Measurements from ENCODE around the gene POU6F2.

The POU6F2 gene

GRCh38 chr7:39408906-39409305 lies 431.2 kb downstream of the POU6F2 start:
- no peak for FAIRE-seq

GRCh38 chr7:39410582-39410981 lies 432.9 kb downstream of the POU6F2 start:
- no peak for FAIRE-seq

DNA sequence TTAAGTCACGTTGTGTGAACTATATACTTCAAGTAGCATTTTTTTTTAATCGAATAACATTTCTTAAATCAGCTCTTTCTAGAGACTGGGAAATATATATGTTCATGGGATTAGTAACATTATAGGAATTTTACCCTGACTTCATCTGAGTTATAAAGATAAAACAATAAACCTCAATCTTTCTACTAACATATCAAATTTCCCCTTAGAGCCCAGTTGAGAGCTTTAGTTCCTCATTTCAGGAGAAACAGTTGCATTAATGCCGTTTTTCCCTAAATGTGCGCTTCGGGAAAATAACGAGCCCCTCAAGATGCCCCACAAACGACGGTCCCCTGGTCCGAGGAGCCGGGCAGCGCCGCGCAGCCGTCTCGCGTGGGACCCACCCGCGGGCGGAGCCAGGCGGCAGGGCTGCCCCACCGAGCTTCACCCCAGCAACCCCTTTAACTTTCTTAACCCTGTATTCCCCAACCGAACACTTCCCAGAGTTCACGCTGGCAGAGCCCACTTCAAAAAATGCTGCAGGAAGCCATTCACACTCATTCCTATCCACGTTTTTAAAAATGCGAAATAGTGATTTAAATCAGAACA lies 436.0 kb downstream of the POU6F2 start:
- no peak for FAIRE-seq

- FAIRE-seq = no peak
Measured at GRCh38 chr7:39414224-39415035, 436.7 kb downstream of the POU6F2 start.

DNA sequence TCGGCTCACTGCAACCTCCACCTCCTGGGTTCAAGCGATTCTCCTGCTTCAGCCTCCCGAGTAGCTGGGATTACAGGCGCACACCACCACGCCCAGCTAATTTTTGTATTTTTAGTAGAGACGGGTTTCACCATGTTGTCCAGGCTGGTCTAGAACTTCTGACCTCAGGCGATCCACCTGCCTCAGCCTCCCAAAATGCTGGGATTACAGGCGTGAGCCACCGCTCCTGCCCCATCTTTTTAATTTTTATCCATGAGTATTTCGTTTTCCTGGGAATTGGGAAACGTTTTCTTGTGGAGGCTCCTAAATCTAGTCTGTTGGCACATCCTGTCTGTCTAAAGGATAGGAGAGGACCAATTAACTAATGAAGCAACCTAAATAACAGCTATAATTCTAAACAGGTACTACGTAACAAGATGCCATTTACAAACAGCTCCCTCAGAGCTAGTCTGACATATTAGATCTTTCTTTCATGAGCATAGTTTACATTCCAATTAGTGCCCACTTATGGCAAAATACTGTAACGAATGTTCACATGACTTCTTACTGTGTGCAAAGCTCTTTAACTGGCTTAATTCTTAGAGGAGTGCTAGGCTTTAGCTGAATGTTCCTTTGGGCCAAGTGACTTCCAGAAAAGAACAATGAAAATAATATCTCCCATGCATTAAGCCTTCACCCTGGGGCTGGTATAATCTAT lies 437.5 kb downstream of the POU6F2 start:
- FAIRE-seq = no peak

DNA sequence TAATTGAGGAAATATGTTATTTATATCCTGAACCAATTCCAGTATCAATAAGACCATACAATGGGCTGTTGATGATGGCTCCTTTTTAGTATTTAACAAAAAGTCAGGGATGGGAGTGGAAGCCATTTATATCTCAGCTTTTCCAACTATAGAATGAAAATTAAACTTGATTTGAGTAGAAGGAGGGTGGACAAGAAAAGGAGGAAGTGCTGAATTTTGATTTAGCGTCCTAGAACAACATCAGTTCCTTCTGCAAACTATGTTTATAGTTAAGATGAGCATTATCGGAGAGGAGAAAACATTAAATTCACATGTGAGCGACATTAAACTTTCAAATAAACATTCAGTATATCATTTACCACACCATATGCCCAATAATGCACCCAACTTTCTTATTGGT lies 439.2 kb downstream of the POU6F2 start:
- FAIRE-seq = no peak

- FAIRE-seq = no peak
Measured at GRCh38 chr7:39417642-39418041, 439.9 kb downstream of the POU6F2 start.

- no peak for FAIRE-seq
Measured at GRCh38 chr7:39421251-39421650, 443.5 kb downstream of the POU6F2 start.

- FAIRE-seq = no peak
Measured at GRCh38 chr7:39421661-39422060, 444.0 kb downstream of the POU6F2 start.

- no peak for FAIRE-seq
Measured at GRCh38 chr7:39428221-39428620, 450.5 kb downstream of the POU6F2 start.

- FAIRE-seq = no peak
Measured at GRCh38 chr7:39429421-39429820, 451.7 kb downstream of the POU6F2 start.

- FAIRE-seq = no peak
Measured at GRCh38 chr7:39430441-39430840, 452.7 kb downstream of the POU6F2 start.

DNA sequence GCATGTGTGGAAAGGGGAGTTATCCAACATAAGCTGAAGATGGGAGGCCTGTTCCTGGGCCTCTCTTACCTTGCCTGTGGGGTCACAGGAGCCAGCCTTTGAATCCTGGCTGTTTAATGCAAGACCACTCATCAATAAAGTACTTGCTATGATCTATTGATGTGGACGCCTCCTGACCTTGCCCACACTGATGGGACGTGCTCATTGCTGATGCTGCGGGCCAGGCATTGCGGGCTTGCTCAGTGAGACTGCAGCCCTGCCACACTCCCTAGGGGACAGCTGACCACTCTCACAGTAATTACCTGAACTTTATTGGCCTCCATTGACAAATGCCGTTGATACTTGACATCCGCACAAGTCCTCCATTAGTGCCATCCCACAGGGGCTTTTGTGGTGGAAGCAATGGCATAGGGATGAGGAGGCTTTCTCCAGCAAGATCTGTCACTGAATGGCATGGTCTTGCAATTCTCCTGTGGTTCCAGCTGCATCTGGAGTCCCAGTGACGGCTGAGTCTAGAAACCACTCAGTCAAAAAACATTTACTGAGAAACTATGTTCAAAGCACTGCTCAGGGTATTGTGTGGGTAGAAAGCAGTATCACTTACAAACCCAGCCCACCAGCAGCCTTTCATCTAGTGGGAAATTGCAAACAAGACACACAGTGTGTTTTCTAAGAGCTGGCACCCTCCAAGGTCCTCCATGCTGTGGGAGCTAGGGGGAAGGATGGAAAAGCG lies 453.4 kb downstream of the POU6F2 start:
- FAIRE-seq = no peak

GRCh38 chr7:39432368-39432767 lies 454.7 kb downstream of the POU6F2 start:
- FAIRE-seq = no peak

DNA sequence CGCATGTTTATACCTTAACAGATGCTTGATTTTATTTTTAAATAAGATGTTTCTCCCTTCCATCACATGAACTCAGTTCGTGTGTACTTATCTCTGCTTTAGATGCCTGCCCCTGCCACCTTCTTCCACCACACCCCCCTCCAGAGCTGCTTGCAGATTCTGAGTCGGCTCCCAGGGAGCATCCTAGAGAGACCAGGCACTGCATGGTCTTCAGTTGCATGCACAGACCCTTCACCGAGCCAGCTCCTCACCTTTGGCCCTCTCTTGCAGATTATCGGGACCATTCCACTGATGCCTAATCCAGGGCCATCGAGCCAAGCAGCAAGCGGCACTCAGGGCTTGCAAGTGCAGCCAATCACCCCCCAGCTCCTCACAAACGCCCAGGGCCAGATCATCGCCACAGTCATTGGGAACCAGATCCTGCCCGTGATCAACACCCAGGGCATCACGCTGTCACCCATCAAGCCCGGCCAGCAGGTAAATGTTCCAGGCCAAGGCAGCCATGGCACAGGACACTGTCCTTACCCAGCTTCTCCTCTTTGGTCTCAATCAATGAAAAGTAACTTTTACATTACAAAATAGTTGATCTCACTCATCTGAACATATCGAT lies 455.2 kb downstream of the POU6F2 start:
- no peak for FAIRE-seq

- FAIRE-seq = no peak
Measured at GRCh38 chr7:39433550-39433949, 455.8 kb downstream of the POU6F2 start.

DNA sequence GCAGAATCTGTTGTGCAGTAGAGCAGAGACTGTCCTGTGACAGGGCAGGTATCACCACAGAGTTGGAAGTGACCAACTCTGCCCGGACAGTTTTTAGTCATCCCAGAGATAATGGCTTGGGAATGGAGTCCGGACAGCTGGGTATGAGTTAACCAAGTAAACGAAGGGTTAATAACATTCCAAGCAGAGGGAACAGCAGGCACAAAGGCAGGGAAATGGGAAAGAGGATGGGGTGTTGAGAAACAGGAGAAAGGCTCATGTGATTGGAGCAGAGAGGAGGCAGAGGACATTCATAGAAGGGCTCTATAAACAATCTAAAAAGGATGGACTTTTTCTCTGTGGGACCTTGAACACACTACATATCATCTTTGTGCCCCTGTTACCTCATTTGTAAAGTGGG lies 456.3 kb downstream of the POU6F2 start:
- FAIRE-seq = no peak

DNA sequence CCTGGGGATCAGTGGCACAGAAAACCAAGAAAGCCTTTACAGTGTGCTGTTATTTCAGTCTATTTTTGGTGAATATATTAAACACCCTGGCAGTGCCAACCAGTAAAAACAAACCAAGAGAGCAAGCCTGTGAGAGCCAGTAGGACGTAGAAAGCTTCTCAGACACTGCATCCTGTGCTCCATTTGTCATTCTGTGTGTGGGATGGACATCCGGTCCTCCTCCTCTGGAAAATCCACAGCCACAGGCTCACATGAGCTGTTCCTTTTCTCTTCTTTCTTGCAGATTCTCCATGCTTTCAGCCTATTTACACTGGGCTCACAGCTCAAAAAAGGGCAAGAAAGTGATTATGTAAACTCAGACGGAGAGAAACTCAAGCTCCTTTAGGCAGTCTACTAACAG lies 468.8 kb downstream of the POU6F2 start:
- FAIRE-seq = no peak

GRCh38 chr7:39451901-39452300 lies 474.2 kb downstream of the POU6F2 start:
- no peak for FAIRE-seq

- no peak for FAIRE-seq
Measured at GRCh38 chr7:39453743-39454355, 476.1 kb downstream of the POU6F2 start.

DNA sequence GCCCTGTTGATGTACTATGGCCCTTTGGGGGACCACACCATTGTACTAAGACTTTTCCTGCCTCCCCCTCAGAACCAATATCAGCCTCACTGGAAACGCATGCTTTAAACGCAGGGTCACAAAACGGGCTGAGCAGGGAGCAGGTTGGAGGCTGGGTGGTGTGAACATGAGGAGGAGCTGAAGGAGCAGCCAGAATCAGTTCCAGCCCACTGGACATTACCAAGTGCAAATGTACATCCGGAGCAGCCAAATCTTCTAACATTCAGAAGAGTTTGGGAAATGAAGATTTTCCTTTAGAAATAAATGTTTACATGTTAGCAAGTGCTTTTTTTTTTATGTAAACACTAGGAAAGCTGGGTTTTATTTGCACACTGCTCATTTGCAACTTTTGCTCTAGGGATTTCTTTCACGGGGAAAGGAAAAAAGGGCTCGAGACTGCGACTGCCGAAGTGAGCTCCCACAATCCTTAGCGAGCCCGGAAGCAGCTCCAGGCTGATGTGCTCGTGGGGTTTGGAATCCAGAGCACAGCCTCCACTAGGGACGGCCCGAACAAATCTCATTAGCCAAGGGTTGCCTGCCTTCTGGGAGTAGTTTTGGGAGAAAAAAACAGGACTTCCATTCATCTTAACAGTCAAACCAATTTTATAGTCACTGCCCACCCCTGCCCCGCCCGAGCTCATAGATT lies 480.5 kb downstream of the POU6F2 start:
- no peak for FAIRE-seq

- FAIRE-seq = no peak
Measured at GRCh38 chr7:39459636-39460035, 481.9 kb downstream of the POU6F2 start.

All from endometrium (tissue), 2 donors.